ENCODE data around the gene TIGD2.

TIGD2 gene

DNA sequence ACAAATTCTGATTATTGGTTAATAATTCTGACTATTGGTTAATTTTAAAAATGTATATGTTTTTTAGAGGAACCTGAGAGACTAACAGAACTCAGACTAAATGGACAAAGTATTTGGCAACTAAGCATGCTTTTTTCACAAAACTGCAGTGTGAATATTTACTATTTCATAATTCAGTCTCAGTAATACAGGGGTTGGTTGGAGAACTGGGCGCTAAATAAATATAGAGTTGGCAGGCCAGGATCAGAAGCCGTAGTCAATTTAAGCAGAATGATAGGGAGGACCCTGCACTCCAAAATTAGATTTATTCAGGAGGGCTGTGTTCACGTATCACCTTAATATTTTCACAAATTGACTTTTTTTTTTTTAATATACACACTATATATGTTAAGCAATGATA lies 5.8 kb downstream of the TIGD2 start:
- H4K20me1 ChIP-seq (ENCODE audit: insufficient read depth, low read length): no peaks in the 10 kb centered on the region
- no peak overlapping the region for H3K9ac ChIP-seq (ENCODE audit: low read length)
- no peak overlapping the region for H3K27ac ChIP-seq (ENCODE audit: low read length)
- peaks cover 7% of the 10 kb centered on the region for H3K79me2 ChIP-seq (ENCODE audit: low read length)
- no peak for TF ChIP-seq EZH2phosphoT487 (IDR thresholded peaks at IDR 0.05; ENCODE audit: low read depth)
- no peak overlapping the region for H2AFZ ChIP-seq (ENCODE audit: low read depth, low read length)
- no peak overlapping the region for H3K4me3 ChIP-seq (ENCODE audit: low read length)
- no peaks in the 10 kb centered on the region for H3K27me3 ChIP-seq (ENCODE audit: low read depth, low read length)
- peaks cover 20% of the 10 kb centered on the region for H3K4me1 ChIP-seq (ENCODE audit: low read length)
- peaks cover 38% of the 10 kb centered on the region for H3K36me3 ChIP-seq (replicated peaks; ENCODE audit: low read depth, low read length)
- H3K9me3 ChIP-seq (ENCODE audit: insufficient read depth, low read length): peaks cover 17% of the 10 kb centered on the region
- no peak overlapping the region for H3K4me2 ChIP-seq (ENCODE audit: low read length)

- Histone ChIP-seq H3K4me3 (ENCODE audit: low read length) (no peak overlapping the region), H3K4me1 (ENCODE audit: low read length) (peaks cover 8% of the 10 kb centered on the region), H3K27ac (ENCODE audit: low read length) (no peak overlapping the region), H3K9me3 (ENCODE audit: insufficient read depth, low read length) (no peaks in the 10 kb centered on the region), H3K9ac (ENCODE audit: low read length) (no peak overlapping the region), H3K79me2 (ENCODE audit: low read length) (no peaks in the 10 kb centered on the region; the same call in 1 of the 2 replicates), H3K27me3 (ENCODE audit: low read depth, low read length) (no peaks in the 10 kb centered on the region), H3K4me2 (ENCODE audit: low read length) (no peak overlapping the region), H4K20me1 (ENCODE audit: insufficient read depth, low read length) (no peaks in the 10 kb centered on the region), H3K36me3 (replicated peaks; ENCODE audit: low read depth, low read length) (peaks cover 19% of the 10 kb centered on the region), H2AFZ (ENCODE audit: low read depth, low read length) (no peak overlapping the region)
- TF ChIP-seq CTCF (IDR thresholded peaks at IDR 0.05; ENCODE audit: low read depth, low read length): no peak
- TF ChIP-seq EZH2phosphoT487 (IDR thresholded peaks at IDR 0.05; ENCODE audit: low read depth): no peak
These were observed 7.8 kb downstream of the TIGD2 start for GRCh38 chr4:89119166-89119565.

GRCh38 chr4:89119836-89120235 lies 8.5 kb downstream of the TIGD2 start:
- no peak overlapping the region for H3K27ac ChIP-seq (ENCODE audit: low read length)
- no peak overlapping the region for H3K4me3 ChIP-seq (ENCODE audit: low read length)
- no peaks in the 10 kb centered on the region for H4K20me1 ChIP-seq (ENCODE audit: insufficient read depth, low read length)
- peaks cover under 1% of the 10 kb centered on the region for H3K4me1 ChIP-seq (ENCODE audit: low read length)
- H2AFZ ChIP-seq (ENCODE audit: low read depth, low read length): no peak overlapping the region
- peaks cover 15% of the 10 kb centered on the region for H3K36me3 ChIP-seq (replicated peaks; ENCODE audit: low read depth, low read length)
- no peaks in the 10 kb centered on the region; the same call in 1 of the 2 replicates for H3K79me2 ChIP-seq (ENCODE audit: low read length)
- H3K9ac ChIP-seq (ENCODE audit: low read length): no peak overlapping the region
- TF ChIP-seq CTCF (IDR thresholded peaks at IDR 0.05; ENCODE audit: low read depth, low read length): no peak
- TF ChIP-seq EZH2phosphoT487 (IDR thresholded peaks at IDR 0.05; ENCODE audit: low read depth): no peak
- H3K4me2 ChIP-seq (ENCODE audit: low read length): no peak overlapping the region
- no peaks in the 10 kb centered on the region for H3K27me3 ChIP-seq (ENCODE audit: low read depth, low read length)
- H3K9me3 ChIP-seq (ENCODE audit: insufficient read depth, low read length): no peaks in the 10 kb centered on the region

- H3K79me2 ChIP-seq (ENCODE audit: low read length): no peaks in the 10 kb centered on the region
- no peak overlapping the region for H3K27ac ChIP-seq (ENCODE audit: low read length)
- TF ChIP-seq CTCF (IDR thresholded peaks at IDR 0.05; ENCODE audit: low read depth, low read length) (no peak), EZH2phosphoT487 (IDR thresholded peaks at IDR 0.05; ENCODE audit: low read depth) (no peak)
- H3K4me2 ChIP-seq (ENCODE audit: low read length): no peak overlapping the region
- H3K4me1 ChIP-seq (ENCODE audit: low read length): no peaks in the 10 kb centered on the region
- H3K4me3 ChIP-seq (ENCODE audit: low read length): no peak overlapping the region
- peaks cover 5% of the 10 kb centered on the region for H3K36me3 ChIP-seq (replicated peaks; ENCODE audit: low read depth, low read length)
- no peak overlapping the region for H2AFZ ChIP-seq (ENCODE audit: low read depth, low read length)
- H3K27me3 ChIP-seq (ENCODE audit: low read depth, low read length): no peaks in the 10 kb centered on the region
- H3K9ac ChIP-seq (ENCODE audit: low read length): no peak overlapping the region
- no peaks in the 10 kb centered on the region for H4K20me1 ChIP-seq (ENCODE audit: insufficient read depth, low read length)
- no peaks in the 10 kb centered on the region for H3K9me3 ChIP-seq (ENCODE audit: insufficient read depth, low read length)
These were observed 10.2 kb downstream of the TIGD2 start for GRCh38 chr4:89121387-89122068.

Measured in OCI-LY3 (cell line).